ENCODE results near the gene USP17L27. TPM values are rescaled to one million over a fixed set of nuclear protein-coding genes. Genes with fewer than 3 reads are reported as not detected.
"Not testable (repeated sequence)": the region's sequence is repeated elsewhere in the genome, so short reads cannot be mapped to it uniquely, and the experiment has no call there.

Gene USP17L27
- not detected for total RNA-seq

- DNase-seq (ENCODE audit: low spot score); H3K36me3 ChIP-seq: not testable (repeated sequence)
Observed at GRCh38 chr4:9343848-9344247, at the start of gene USP17L27. TSS of gene USP17L27 (plus strand) at chr4:9344148. CDS start at chr4:9344148, 0 bp downstream.

GRCh38 chr4:9324191-9324590 lies 19.8 kb upstream of the USP17L27 start:
- H3K36me3 ChIP-seq; DNase-seq (ENCODE audit: low spot score); H3K9me3 ChIP-seq; H3K4me3 ChIP-seq; H3K4me1 ChIP-seq; H3K27me3 ChIP-seq; H3K27ac ChIP-seq: not testable (repeated sequence)

More at GRCh38 chr4:9343848-9344247, at the start of gene USP17L27:
- H3K4me3 ChIP-seq, H3K27ac ChIP-seq, H3K9me3 ChIP-seq, H3K4me1 ChIP-seq, H3K27me3 ChIP-seq: not testable (repeated sequence)

- not testable (repeated sequence) for H3K4me1 ChIP-seq
Observed at GRCh38 chr4:9324865-9325264, 19.1 kb upstream of the USP17L27 start, which contains the start of gene USP17L24. TSS of gene USP17L24 (plus strand) at chr4:9325165. CDS start at chr4:9325165, 0 bp downstream.

GRCh38 chr4:9329611-9330010 lies 14.3 kb upstream of the USP17L27 start, which contains the start of gene USP17L25:
TSS of gene USP17L25 (plus strand) at chr4:9329911. CDS start at chr4:9329911, 0 bp downstream.
- H3K36me3 ChIP-seq; H3K27ac ChIP-seq; H3K9me3 ChIP-seq; DNase-seq (ENCODE audit: low spot score); H3K27me3 ChIP-seq; H3K4me1 ChIP-seq; H3K4me3 ChIP-seq: not testable (repeated sequence)

More at GRCh38 chr4:9324865-9325264, 19.1 kb upstream of the USP17L27 start, which contains the start of gene USP17L24:
- H3K9me3 ChIP-seq; DNase-seq (ENCODE audit: low spot score); H3K4me3 ChIP-seq; H3K27me3 ChIP-seq; H3K36me3 ChIP-seq; H3K27ac ChIP-seq: not testable (repeated sequence)

GRCh38 chr4:9334358-9334757 lies 9.6 kb upstream of the USP17L27 start, which contains the start of gene USP17L26:
TSS of gene USP17L26 (plus strand) at chr4:9334658. CDS start at chr4:9334658, 0 bp downstream.
- DNase-seq (ENCODE audit: low spot score); H3K36me3 ChIP-seq; H3K4me3 ChIP-seq; H3K9me3 ChIP-seq; H3K27ac ChIP-seq; H3K27me3 ChIP-seq; H3K4me1 ChIP-seq: not testable (repeated sequence)

- not testable (repeated sequence) for H3K27ac ChIP-seq; H3K9me3 ChIP-seq; H3K27me3 ChIP-seq; DNase-seq (ENCODE audit: low spot score); H3K36me3 ChIP-seq; H3K4me1 ChIP-seq; H3K4me3 ChIP-seq
Observed at GRCh38 chr4:9339103-9339502, 4.8 kb upstream of the USP17L27 start, which contains the start of gene USP17L5. TSS of gene USP17L5 (plus strand) at chr4:9339403. CDS start at chr4:9339403, 0 bp downstream.

GRCh38 chr4:9348593-9348992 lies 4.6 kb downstream of the USP17L27 start, which contains the start of gene USP17L28:
TSS of gene USP17L28 (plus strand) at chr4:9348893. CDS start at chr4:9348893, 0 bp downstream.
- H3K36me3 ChIP-seq; H3K27me3 ChIP-seq; H3K27ac ChIP-seq; H3K4me1 ChIP-seq; H3K4me3 ChIP-seq; H3K9me3 ChIP-seq; DNase-seq (ENCODE audit: low spot score): not testable (repeated sequence)

GRCh38 chr4:9350866-9351265 lies 6.9 kb downstream of the USP17L27 start:
- not testable (repeated sequence) for H3K4me3 ChIP-seq; H3K9me3 ChIP-seq; H3K27ac ChIP-seq; H3K4me1 ChIP-seq; H3K27me3 ChIP-seq; DNase-seq (ENCODE audit: low spot score); H3K36me3 ChIP-seq

GRCh38 chr4:9353338-9353737 lies 9.4 kb downstream of the USP17L27 start, which contains the start of gene USP17L29:
TSS of gene USP17L29 (plus strand) at chr4:9353638. CDS start at chr4:9353638, 0 bp downstream.
- H3K9me3 ChIP-seq; H3K27ac ChIP-seq; H3K27me3 ChIP-seq; H3K36me3 ChIP-seq; DNase-seq (ENCODE audit: low spot score); H3K4me3 ChIP-seq; H3K4me1 ChIP-seq: not testable (repeated sequence)

GRCh38 chr4:9362829-9363228 lies 18.9 kb downstream of the USP17L27 start, which contains the start of gene USP17L30:
TSS of gene USP17L30 (plus strand) at chr4:9363129. CDS start at chr4:9363129, 0 bp downstream.
- not testable (repeated sequence) for H3K27me3 ChIP-seq; H3K4me3 ChIP-seq; H3K36me3 ChIP-seq; H3K9me3 ChIP-seq; H3K4me1 ChIP-seq; H3K27ac ChIP-seq; DNase-seq (ENCODE audit: low spot score)

GRCh38 chr4:9379881-9380280 lies 35.9 kb downstream of the USP17L27 start:
- DNase-seq (ENCODE audit: low spot score); H3K4me3 ChIP-seq; H3K36me3 ChIP-seq; H3K27me3 ChIP-seq; H3K9me3 ChIP-seq; H3K27ac ChIP-seq; H3K4me1 ChIP-seq: not testable (repeated sequence)
